Ectodermal cell (in vitro differentiated cells): ENCODE results near the gene ARL4C.

ENCODE experiments used
- H3K27ac ChIP-seq: 2 replicates; pipeline ENCODE4 v1.7.0; 2013; ENCODE audit warnings: mild to moderate bottlenecking, low read depth, low read length; ENCODE audit not compliant: insufficient read depth, poor library complexity, severe bottlenecking
- H3K27me3 ChIP-seq: 2 replicates; pipeline ENCODE4 v1.7.0; 2013; ENCODE audit warnings: mild to moderate bottlenecking, low read length; ENCODE audit not compliant: insufficient read depth, control insufficient read depth, poor library complexity, severe bottlenecking
- H3K36me3 ChIP-seq: one replicate; pipeline ENCODE4 v1.7.0; 2013; ENCODE audit warnings: low read length; ENCODE audit not compliant: control insufficient read depth, insufficient read depth
- H3K4me1 ChIP-seq: one replicate; pipeline ENCODE4 v1.7.0; 2013; ENCODE audit warnings: low read length; ENCODE audit not compliant: control insufficient read depth, insufficient read depth
- H3K4me3 ChIP-seq: 2 replicates; pipeline ENCODE4 v1.7.0; 2013; ENCODE audit warnings: low read depth, low read length, control low read depth; ENCODE audit not compliant: insufficient read depth
- H3K9me3 ChIP-seq: 2 replicates; pipeline ENCODE4 v1.7.0; 2013; ENCODE audit warnings: mild to moderate bottlenecking, low read length, moderate library complexity; ENCODE audit not compliant: control insufficient read depth
- WGBS, 2 experiments: methylation state at CpG; one replicate each; pipeline ENCODE4 v1.1.7; 2013; ENCODE audit warnings: missing lambda C conversion rate in 2 of 2; 5-methylcytosine and 5-hydroxymethylcytosine counted together

Gene ARL4C

DNA sequence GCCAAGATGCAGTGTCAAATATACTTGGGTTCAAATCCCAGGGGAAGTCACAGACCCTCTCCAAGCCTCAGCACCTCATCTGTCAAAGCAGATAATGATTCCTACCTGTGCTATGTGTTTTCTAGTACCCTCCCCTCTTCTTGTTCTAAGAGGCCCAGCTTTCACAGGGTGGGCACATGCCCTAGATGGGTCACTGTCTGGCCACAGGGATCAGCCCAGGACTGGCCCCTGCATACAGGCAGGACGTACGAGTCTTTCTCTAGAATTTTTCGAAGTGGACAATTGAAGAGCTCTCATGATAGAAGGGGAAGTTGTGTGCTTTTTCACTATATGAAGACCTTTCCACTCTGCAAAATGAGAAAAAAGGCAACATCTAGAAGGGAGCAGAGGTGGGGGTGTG, 22.2 kb downstream of the ARL4C start:
- Histone ChIP-seq H3K27me3 (no peaks in the 10 kb centered on the region), H3K36me3 (no peaks in the 10 kb centered on the region), H3K9me3 (no peaks in the 10 kb centered on the region), H3K4me3 (no peak overlapping the region), H3K4me1 (no peaks in the 10 kb centered on the region), H3K27ac (no peak overlapping the region)
- WGBS, 2 experiments = 96 to 97% methylated on average over 3 of the region's 3 CpGs

DNA sequence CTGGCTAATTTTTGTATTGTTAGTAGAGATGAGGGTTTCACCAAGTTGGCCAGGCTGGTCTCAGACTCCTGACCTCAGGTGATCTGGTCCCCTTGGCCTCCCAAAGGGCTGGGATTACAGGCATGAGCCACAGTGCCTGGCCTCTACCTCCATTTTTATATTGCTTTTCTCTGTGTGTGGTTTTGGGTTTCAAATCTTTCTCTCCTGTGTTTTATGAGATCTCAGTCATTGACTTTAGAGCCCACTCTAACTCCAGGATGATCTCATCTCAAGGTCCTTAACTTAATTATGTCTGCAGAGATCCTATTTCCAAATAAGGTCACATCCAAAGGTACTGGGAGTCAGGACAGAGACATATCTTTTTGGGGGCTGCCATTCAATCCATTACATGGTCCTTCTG, 24.7 kb downstream of the ARL4C start:
- H3K4me1 ChIP-seq = no peaks in the 10 kb centered on the region
- H3K9me3 ChIP-seq = no peaks in the 10 kb centered on the region
- no peaks in the 10 kb centered on the region for H3K27me3 ChIP-seq
- no peak overlapping the region for H3K4me3 ChIP-seq
- H3K36me3 ChIP-seq = no peaks in the 10 kb centered on the region
- no peak overlapping the region for H3K27ac ChIP-seq

DNA sequence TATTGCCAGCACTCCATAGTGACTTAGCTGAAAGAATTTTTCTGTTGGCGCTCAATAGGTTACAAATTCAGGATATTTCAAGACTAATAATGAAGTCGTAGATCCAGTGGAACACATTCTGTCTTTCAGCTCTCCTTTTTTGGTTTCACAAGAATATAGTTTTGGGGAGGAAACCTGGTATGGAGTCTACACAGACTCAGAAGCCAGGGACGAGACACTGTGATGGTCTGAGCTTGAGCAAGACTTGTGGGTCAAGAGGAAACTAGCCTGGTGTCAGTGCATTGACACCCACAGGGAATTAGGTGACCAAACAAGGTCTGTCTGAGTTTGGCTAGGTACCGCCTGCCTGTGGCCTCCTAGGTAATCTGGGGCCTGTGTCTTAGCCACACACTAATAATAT, 26.9 kb downstream of the ARL4C start:
- Histone ChIP-seq H3K36me3 (no peaks in the 10 kb centered on the region), H3K4me1 (no peaks in the 10 kb centered on the region), H3K9me3 (no peaks in the 10 kb centered on the region), H3K4me3 (no peak overlapping the region), H3K27ac (no peak overlapping the region), H3K27me3 (no peaks in the 10 kb centered on the region)
- WGBS, 2 experiments = 91 to 94% methylated on average over 4 of the region's 4 CpGs

DNA sequence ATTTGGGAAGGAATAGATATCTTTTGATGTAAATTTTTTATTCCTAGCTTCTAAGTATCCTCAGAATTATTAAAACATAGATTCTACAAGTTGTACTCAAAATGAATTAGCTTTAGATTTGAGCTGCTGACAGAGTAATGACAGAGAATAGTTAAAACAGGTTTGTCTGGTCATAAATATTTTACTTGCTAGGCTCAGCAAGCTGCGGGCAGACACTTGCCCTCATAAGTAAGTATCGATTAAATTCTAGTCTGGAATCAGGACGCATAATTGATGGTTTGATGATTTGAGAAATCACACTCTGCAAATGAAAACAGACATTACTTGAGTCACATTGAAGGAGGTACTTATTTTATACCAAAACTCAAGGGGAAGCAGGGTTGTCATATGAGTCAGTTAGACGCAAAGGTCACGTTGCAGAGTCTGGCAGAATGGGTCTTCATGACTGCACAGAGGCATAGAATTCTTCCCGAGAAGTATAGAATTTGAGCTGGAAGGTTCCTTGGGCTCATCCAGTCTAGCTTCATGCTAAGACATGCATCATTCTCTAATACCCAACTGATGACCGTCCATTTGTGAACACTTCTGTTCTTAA, 27.5 kb downstream of the ARL4C start:
- no peaks in the 10 kb centered on the region for H3K27me3 ChIP-seq
- H3K4me3 ChIP-seq = no peak overlapping the region
- 95 to 96% methylated on average over 7 of the region's 7 CpGs for WGBS, 2 experiments
- no peaks in the 10 kb centered on the region for H3K4me1 ChIP-seq
- H3K27ac ChIP-seq = no peak overlapping the region
- no peaks in the 10 kb centered on the region for H3K36me3 ChIP-seq
- no peaks in the 10 kb centered on the region for H3K9me3 ChIP-seq

DNA sequence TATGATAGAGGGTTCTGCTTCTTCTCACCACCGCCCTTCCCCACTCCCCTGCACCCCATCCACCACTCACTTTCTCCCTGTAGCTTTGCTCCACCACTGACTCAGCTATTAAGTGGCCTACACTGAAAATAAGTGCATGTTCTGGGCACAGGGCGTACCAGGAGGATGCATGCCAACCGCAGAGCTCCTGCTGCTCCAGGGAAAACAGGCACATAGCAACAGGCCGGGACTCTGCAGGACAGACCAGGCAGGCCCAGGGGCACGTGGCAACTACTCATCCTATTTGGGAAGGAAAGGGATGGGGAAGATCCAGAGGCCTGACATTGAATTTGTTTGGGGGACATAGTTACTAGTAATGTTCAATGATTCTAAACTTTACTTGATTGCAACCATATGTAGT, 28.4 kb downstream of the ARL4C start:
- no peak overlapping the region for H3K27ac ChIP-seq
- H3K9me3 ChIP-seq = no peaks in the 10 kb centered on the region
- no peaks in the 10 kb centered on the region for H3K27me3 ChIP-seq
- 94% methylated on average over 5 of the region's 5 CpGs for WGBS, 2 experiments
- H3K4me1 ChIP-seq = no peaks in the 10 kb centered on the region
- H3K4me3 ChIP-seq = no peak overlapping the region
- H3K36me3 ChIP-seq = no peaks in the 10 kb centered on the region

DNA sequence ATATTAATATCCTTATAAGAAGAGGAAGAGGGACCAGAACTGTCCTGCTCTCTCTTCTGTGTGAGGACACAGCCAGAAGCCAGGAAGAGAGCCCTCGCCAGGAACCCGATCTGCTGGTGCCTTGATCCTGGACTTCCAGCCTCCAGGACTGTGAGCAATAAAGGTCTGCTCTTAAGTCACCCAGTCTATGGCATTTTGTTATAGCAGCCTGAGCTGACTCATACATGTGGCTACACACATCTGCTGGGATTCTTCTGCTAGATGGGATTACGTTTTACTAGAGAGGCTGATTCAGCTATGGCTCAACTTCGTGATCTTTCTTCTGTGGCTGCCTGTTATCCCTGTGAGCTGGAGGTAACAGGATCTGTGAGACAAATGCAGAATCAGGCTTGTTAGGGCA, 29.6 kb downstream of the ARL4C start:
- Histone ChIP-seq H3K4me3 (no peak overlapping the region), H3K4me1 (no peaks in the 10 kb centered on the region), H3K9me3 (no peaks in the 10 kb centered on the region), H3K36me3 (no peaks in the 10 kb centered on the region), H3K27ac (no peak overlapping the region), H3K27me3 (no peaks in the 10 kb centered on the region)
- 93 to 97% methylated on average over 4 of the region's 4 CpGs for WGBS, 2 experiments

DNA sequence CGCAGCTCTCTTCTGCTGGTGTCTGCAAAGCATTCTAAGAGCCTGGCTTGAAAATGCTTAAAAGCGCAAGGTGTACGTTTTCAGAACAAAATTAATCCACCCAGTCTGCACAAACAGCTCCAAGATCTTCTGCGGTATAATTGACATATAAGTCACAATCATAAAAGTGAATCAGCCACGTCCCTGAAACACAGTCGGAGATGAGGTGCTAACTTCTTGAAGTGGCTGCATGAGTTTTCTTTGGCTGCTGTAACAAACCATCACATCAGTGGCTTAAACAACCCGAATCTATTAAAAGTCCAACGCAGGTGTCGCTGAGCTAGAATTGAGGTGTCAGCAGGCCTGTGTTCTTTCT, 32.6 kb downstream of the ARL4C start:
- 95% methylated on average over 9 of the region's 9 CpGs for WGBS, 2 experiments
- no peaks in the 10 kb centered on the region for H3K4me1 ChIP-seq
- no peaks in the 10 kb centered on the region for H3K9me3 ChIP-seq
- H3K36me3 ChIP-seq = no peaks in the 10 kb centered on the region
- no peak overlapping the region for H3K4me3 ChIP-seq
- no peak overlapping the region for H3K27ac ChIP-seq
- H3K27me3 ChIP-seq = no peaks in the 10 kb centered on the region

DNA sequence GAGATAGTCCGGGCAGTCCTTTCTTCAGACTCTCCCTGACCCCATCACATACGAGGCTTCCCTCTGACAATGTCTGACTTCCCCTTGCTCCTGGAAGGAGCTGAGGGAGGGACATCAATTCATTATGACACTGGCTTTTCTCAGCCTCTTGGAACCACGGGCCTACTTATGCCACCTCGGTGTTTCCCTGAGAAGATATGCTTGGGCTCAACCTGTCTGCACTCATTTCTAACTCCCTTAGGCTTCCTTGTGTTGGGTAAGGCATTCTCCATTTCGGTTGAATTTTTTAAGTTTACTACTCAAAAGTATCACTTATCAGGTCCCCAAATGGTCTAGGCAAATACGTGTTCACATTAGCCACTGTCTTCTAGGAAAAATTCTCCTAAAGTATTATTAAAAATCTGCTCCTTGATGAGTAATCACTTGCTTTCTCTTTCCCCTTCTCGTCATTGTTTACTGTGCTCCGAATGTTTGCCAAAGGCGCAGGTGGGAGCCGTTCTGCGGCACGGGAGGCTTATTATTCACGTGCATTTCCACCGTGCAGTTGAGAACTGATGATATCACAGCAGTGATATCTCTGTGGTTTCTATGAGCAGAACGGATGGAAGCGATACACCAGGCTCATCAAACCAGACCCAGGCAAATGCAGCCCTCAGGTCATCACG, 33.1 kb downstream of the ARL4C start:
- Histone ChIP-seq H3K36me3 (no peaks in the 10 kb centered on the region), H3K4me3 (no peak overlapping the region), H3K27me3 (no peaks in the 10 kb centered on the region), H3K4me1 (no peaks in the 10 kb centered on the region), H3K9me3 (no peaks in the 10 kb centered on the region), H3K27ac (no peak overlapping the region)
- WGBS, 2 experiments = 94% methylated on average over 17 of the region's 17 CpGs

DNA sequence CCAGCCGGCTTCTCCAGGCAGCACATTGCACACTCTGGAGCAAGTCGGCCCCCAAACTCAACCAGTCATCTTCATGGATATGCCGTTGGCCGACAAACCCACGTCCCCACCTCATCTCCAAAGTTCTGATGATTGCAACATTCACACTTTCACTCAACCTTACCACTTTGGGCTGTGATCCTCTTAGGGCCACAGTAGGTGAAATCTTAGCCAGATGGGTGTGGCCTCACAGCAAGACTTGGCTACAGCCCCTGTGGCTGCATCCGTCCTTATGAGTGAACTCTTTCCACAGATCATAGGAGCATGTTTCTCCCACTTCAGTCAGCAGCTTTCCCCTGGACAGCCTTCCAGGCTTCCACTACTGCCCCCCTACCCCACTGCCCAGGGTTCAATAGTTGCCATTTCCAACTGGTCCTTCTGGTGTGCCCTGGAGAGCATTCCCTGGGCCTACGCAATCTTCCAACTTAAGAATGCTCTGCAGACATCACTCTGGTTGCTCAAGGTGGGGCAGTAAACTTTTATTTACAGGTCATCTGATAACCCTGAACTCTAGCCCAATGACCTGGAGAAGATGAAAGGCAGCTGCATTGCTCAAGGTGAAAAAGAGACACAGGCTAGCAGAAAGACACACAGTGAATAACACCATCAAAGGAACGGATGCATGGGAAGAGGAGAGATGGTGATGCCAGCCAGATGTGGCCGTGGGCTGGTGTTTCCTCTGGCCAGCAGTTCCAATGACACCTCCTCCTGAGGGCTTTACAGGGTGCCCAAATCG, 34.5 kb downstream of the ARL4C start:
- Histone ChIP-seq H3K4me1 (no peaks in the 10 kb centered on the region), H3K27me3 (no peaks in the 10 kb centered on the region), H3K27ac (no peak overlapping the region), H3K9me3 (no peaks in the 10 kb centered on the region), H3K4me3 (no peak overlapping the region), H3K36me3 (no peaks in the 10 kb centered on the region)
- WGBS, 2 experiments = 93% methylated on average over 10 of the region's 10 CpGs

DNA sequence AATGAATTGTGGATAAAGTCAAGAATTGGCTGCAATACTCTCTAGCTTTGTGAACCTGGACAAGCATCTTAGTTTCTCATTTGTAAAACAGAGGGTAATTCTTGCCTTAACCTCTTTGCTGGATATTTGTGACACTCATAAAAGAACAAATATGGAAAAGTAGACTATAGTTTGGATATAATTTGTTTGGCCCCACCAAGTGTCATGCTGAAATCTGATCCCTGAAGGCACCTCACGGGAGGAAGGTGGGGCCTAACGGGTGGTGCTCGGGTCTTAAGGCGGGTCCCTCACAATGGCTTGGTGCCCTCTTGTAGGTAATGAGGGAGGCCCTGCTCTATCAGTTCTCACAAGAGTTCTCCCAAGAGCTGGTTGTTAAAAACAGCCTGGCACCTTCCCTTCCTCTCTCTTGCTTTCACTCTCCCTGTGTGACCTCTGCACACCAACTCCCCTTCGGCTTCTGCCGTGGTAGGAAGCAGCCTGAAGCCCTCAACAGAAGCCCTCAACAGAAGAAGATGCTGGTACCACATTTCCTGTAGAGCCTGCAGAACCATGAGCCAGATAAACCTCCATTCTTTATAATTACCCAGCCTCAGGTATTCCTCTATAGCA, 37.4 kb downstream of the ARL4C start:
- H3K27me3 ChIP-seq = no peaks in the 10 kb centered on the region
- H3K27ac ChIP-seq = no peak overlapping the region
- no peak overlapping the region for H3K4me3 ChIP-seq
- no peaks in the 10 kb centered on the region for H3K36me3 ChIP-seq
- no peaks in the 10 kb centered on the region for H3K4me1 ChIP-seq
- H3K9me3 ChIP-seq = no peaks in the 10 kb centered on the region
- WGBS, 2 experiments = 82 to 93% methylated on average over 6 of the region's 6 CpGs
